GM10266 (cell line): ENCODE measurements around the gene SLC6A6.
"Not testable (repeated sequence)": the region's sequence is repeated elsewhere in the genome, so short reads cannot be mapped to it uniquely, and the experiment has no call there.

Experiments
- DNase-seq: peaks from one replicate; pipeline ENCODE4 v3.0.0; 2012; ENCODE audit errors: extremely low spot score
- CTCF ChIP-seq: IDR thresholded peaks from 2 replicates; pipeline ENCODE4 v1.5.1; 2012; ENCODE audit warnings: mild to moderate bottlenecking, low read depth; ENCODE audit not compliant: control insufficient read depth, insufficient read depth; ENCODE audit errors: missing control alignments

Gene SLC6A6

GRCh38 chr3:14404631-14405359, 2.4 kb downstream of the SLC6A6 start:
- no peak for TF ChIP-seq CTCF
- DNase-seq: no peak

GRCh38 chr3:14405360-14406238, 3.2 kb downstream of the SLC6A6 start:
- no peak for TF ChIP-seq CTCF
- DNase-seq: no peak

- no peak for TF ChIP-seq CTCF
- no peak for DNase-seq
Observed at GRCh38 chr3:14406336-14406735, 3.9 kb downstream of the SLC6A6 start.

- TF ChIP-seq CTCF: no peak
- no peak for DNase-seq
Observed at GRCh38 chr3:14406766-14407165, 4.4 kb downstream of the SLC6A6 start.

GRCh38 chr3:14407203-14407602, 4.8 kb downstream of the SLC6A6 start:
- no peak for DNase-seq

GRCh38 chr3:14409779-14410063, 7.3 kb downstream of the SLC6A6 start:
- DNase-seq: not testable (repeated sequence)

More at GRCh38 chr3:14407203-14407602, 4.8 kb downstream of the SLC6A6 start:
- no peak for TF ChIP-seq CTCF

GRCh38 chr3:14410106-14410502, 7.7 kb downstream of the SLC6A6 start:
- TF ChIP-seq CTCF: no peak
- no peak for DNase-seq
